ENCODE results near the gene DAPK1. TPM values are rescaled to one million over a fixed set of nuclear protein-coding genes. Genes with fewer than 3 reads are reported as not detected.
"Not testable (repeated sequence)": the region's sequence is repeated elsewhere in the genome, so short reads cannot be mapped to it uniquely, and the experiment has no call there.

DAPK1 gene
- total RNA-seq, 1 experiment from 2014 or later, result 25.5 TPM

DNA sequence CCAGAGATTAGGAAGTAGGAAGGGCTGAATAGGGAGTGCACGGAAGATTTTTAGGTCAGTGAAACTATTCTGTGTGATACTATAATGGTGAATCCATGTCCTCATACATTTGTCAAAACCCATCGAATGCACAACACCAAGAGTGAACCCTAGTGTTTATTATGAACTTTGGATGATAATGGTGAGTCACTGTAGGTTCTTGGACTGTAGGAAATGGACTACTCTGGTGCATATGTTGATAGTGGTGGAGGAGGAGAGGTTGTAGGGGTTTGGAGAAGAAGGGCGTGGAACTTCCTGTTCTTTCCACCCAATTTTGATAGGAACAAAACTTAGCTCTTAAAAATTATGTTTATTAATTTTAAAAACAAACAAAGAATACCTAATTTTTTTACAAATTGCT lies 242.5 kb downstream of the DAPK1 start:
- DNase-seq (ENCODE audit: low spot score), result no peak

DNA sequence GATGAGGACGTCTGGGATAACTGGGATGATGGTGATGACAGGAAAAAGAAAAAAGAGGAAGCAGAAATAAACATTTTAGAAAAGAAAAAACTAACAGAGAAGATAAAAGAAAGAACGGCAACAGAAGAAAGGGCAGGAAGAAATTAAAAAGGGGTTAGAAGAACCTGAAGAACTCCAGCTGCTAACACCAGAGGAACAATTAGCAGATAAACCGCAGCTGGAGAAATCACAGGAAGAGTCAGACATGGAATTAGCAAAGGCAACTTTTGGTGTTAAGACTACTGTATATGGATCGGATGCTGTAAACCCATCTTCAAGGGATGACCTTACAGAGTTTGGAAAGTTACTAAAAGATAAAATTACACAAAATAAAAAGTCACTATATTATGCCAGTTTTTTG lies 243.7 kb downstream of the DAPK1 start:
- DNase-seq (ENCODE audit: low spot score), result no peak

DNA sequence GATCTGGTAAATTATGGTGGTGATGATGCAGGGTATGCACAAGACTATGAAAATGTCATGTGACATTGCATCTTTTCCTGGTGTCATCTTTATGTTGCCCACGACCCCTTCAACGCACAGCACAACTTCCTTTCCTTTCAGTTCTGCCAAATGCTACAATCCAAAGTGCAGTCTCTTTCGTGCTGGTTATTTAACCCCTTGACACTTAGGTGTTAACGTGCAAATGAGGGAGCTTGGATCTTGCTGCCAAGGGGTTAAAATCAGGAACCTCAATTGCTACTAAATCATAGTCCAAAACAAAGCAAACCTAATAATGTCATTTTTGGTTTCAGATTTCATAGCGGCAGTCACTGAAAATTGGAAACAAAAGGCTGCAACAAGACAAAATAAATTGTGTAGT lies 244.2 kb downstream of the DAPK1 start:
- DNase-seq (ENCODE audit: low spot score), result no peak

GRCh38 chr9:87742813-87743428 lies 245.3 kb downstream of the DAPK1 start:
- peak; percentile 56 for DNase-seq (ENCODE audit: low spot score)

DNA sequence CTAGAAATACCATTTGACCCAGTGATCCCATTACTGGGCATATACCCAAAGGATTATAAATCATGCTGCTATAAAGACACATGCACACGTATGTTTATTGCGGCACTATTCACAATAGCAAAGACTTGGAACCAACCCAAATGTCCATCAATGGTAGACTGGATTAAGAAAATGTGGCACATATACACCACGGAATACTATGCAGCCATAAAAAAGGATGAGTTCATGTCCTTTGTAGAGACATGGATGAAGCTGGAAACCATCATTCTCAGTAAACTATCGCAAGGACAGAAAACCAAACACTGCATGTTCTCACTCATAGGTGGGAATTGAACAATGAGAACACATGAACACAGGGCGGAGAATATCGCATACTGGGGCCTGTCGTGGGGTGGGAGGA lies 246.6 kb downstream of the DAPK1 start:
- not testable (repeated sequence) for DNase-seq (ENCODE audit: low spot score)

- DNase-seq (ENCODE audit: low spot score), result no peak
Measured at GRCh38 chr9:87746186-87746585, 248.5 kb downstream of the DAPK1 start.

- DNase-seq (ENCODE audit: low spot score), result no peak
Measured at GRCh38 chr9:87748881-87749280, 251.2 kb downstream of the DAPK1 start.

- DNase-seq (ENCODE audit: low spot score), result no peak
Measured at GRCh38 chr9:87749335-87750035, 251.8 kb downstream of the DAPK1 start.

DNA sequence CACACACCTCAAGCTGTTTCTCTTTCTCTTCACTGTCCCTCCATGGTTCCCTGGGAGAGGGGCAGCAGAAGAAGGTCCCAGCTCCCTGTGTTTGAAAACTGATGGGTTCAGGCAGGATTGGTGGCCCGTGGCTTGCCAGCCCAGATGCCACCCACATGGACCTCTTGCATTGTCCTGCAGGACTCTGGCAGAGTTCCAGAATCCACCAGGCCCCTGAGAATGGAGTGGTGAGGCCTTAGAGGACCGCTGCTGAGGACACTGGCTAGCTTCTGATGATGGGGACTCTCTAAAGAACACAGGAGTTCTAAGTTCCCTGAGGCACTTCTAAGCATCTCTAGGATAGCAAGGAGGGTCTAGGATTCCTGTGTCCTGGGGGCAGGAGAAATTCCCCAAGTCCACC lies 253.1 kb downstream of the DAPK1 start:
- DNase-seq (ENCODE audit: low spot score), result no peak

DNA sequence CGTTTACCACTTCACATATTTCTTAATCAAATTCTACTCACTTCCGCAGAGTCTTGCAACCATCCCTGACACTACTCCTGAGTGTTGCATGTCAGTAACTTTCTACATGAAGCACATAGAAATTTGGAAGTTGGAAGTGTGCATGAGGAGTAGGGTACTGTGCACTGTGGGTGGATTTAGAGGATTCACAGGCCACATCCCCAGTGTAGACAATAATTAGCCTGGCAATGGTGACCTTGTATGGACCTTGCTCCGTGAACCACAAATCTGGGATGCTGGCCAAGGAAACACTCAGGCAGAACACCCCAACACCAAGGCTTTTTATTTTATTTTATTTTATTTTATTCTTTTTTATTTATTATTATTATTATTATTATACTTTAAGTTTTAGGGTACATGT lies 253.8 kb downstream of the DAPK1 start:
- DNase-seq (ENCODE audit: low spot score), result no peak

DNA sequence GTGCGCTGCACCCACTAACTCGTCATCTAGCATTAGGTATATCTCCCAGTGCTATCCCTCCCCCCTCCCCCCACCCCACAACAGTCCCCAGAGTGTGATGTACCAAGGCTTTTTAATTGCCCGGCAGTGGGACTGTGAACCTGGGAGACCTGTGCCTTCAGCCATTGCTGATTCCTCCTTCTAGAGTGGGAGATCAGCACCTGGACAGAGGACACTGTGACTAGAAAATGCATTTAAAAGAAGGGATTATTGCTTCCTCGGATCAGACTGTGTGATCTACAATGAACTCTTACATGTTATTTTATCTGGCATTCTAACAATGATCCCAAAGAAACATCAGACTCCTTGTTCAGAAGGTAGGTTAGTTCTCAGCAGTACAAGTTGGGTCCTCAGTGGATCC lies 254.2 kb downstream of the DAPK1 start:
- no peak for DNase-seq (ENCODE audit: low spot score)

DNA sequence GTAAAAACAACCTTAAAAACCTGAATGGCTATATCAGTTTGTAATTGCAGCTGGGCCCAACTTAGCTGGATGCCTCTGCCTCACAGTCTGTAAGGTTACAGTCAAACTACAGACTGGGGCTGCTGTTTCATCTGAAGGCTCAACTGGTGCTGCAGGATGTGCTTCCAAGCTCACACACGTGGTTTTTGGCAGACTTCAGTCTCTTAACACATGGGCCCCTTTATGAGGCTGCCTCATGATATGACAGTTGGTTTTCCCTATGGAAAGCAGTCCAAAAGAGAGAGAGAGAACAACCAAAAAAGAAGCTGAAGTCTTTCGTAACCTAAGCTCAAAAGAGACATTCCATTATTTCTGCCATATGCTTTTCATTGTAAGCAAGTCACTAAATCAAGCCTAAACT lies 255.6 kb downstream of the DAPK1 start:
- no peak for DNase-seq (ENCODE audit: low spot score)

Other genes starting within 250 kb of the DAPK1 start
- gene CTSL, start 228.3 kb downstream of the DAPK1 start, total RNA-seq (2014; rRNA removed; shearing (Covaris generic)), result 318 and 350 TPM in 2 replicates

All from A172 (cell line).